GM19043 (cell line): ENCODE measurements around the gene TBC1D7.

Source experiments
- ATAC-seq: cut with Tn5 transposase; IDR thresholded peaks from one replicate; pipeline ENCODE4 v1.9.1; 2021; ENCODE audit warnings: low read depth; ENCODE audit not compliant: unreplicated experiment

Gene TBC1D7

DNA sequence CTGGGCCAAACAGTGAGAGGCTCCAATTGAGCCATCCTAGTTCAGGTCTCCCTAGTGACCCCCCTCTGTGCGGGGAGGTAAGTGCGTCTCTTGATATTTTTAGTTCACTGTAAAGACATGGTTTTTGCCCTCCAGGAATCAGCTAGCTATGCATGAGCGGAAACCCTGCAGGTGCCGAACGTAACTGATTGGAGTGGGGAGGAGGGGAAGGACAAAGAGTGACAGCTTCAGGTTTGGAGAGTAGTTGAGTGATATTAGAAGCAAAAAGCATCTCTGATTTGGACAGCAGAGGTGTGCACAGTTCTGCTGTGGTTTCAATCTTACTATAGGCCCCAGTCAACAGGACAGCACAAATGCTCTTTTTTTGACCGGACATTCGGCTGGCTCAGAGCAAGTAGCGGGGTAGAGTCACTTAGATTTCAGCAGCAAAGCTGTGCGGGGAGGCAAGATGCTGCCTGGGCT, 31.8 kb downstream of the TBC1D7 start:
- no peak for ATAC-seq

GRCh38 chr6:13295576-13295975, 32.8 kb downstream of the TBC1D7 start:
- no peak for ATAC-seq

- no peak for ATAC-seq
These were observed 33.8 kb downstream of the TBC1D7 start for GRCh38 chr6:13294499-13295069.

- no peak for ATAC-seq
These were observed 35.6 kb downstream of the TBC1D7 start for GRCh38 chr6:13292774-13293173.

DNA sequence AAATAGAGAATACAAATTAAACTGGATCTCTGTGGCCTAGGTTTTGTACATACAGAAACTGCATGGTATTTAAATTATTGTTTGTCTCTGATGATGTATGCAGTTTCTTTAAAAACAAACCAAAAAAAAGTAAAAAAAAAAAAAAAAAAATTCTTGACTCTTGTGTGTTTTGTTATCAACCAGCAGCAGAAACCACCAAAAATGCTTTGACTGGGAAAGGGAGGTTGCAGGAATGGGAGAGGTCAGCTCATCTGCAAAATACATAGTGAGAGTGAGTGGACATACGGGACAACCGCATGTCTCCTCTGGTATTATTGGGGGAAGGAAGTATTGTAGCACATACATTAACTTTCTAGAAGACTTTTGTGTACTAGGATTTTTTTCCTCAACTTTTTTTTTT, 38.0 kb downstream of the TBC1D7 start:
- no peak for ATAC-seq

DNA sequence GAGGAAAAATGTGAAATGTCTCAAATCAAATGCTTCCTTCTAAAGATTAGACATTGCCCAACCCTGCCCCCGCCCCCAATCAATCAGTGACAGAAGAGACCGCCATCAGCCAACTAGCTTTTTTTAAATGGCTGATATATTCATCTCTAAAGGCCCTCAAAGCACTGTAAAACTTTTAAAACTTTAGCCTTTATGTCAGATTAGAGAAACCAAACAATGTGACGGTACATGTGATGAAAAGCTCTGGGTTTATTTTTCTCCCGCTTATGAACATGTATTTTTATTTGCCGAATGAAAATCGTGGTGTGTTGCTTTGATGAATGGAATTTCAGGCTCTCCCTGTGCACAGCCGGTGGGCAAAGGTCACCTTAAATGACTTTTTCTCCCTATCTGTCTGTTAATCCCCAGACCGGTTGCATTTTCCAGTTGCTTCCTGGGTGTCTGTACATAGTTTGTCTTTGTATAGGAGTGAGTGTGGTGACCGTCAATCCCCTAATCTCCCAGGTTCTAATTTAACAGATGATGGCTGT, 38.5 kb downstream of the TBC1D7 start:
- ATAC-seq: no peak

- ATAC-seq: no peak
These were observed 39.4 kb downstream of the TBC1D7 start for GRCh38 chr6:13288969-13289391.

- no peak for ATAC-seq
These were observed 39.9 kb downstream of the TBC1D7 start for GRCh38 chr6:13288481-13288880.

GRCh38 chr6:13287104-13287503, 41.2 kb downstream of the TBC1D7 start:
- ATAC-seq: no peak

DNA sequence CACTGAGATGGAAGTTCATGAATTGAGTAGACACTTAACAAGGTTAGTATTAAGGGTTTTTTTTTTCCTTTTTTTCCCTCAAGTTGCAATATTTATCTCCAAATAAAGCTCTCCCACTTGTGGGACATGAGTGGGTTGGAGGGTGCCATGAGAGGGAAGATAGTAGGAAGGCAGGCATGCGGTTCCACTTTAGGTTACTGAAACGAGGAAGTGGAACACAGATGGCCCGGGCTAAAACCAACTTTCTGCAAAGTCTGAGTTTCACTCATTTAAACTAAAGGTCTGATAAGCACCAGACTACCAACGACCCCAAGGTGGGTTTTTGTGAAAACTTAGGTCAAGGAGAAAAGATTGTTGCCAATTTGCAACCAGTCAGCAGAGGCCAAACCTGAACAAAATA, 42.2 kb downstream of the TBC1D7 start:
- ATAC-seq: no peak

DNA sequence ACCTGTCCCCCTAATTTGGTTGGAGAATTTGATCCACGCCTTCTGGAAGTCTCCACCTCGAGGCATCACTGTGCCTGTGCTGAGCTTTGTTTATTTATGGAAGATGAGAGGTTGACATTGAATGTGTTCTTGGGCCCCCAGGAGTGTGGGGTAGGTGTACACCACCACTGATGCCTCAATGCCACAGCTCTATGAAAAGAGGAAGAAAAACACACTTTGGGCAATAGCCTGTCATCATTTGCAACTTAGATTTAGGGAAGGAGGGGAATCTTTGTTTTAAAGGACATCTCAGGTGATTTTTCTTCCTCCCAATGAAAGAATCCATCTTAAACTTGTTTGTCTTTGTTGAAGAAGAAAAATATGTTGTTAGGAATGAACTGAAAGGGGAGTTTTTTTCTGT, 42.6 kb downstream of the TBC1D7 start:
- no peak for ATAC-seq

DNA sequence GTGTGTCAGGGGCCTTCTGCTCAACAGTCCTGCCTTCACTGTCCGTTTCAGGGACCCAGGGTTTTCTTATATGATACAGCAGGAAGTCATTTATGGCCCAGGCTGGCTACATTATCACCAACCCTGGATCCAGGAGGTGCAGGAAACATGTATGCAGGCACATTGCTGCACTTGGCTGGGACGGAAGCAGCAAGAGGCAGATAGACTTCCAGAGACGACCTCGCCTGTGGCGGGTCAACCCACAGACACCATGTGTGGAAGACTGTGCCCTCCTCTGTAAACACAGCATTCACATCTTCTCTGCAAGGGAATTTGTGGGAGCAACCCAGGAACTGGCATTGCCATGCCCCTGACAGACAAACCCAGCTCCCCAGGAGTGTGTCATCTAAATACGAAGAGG, 43.7 kb downstream of the TBC1D7 start:
- ATAC-seq: no peak

DNA sequence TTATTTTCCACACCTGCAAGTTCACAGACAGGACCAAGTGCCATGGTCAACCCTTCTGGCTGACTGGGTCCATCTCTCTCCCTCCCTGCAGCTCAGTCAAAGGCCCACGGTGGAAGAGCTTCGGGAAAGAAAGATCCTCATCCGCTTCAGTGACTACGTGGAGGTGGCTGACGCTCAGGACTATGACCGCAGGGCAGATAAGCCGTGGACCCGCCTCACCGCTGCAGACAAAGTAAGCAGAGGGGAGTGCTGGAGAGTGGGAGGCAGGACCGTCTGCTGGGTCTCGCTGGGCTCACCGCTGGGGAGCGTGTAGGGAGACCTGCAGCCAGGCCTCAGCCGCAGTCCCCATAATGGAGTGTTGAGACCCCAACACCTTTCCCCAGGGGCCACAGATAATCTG, 45.0 kb downstream of the TBC1D7 start:
- ATAC-seq: no peak

DNA sequence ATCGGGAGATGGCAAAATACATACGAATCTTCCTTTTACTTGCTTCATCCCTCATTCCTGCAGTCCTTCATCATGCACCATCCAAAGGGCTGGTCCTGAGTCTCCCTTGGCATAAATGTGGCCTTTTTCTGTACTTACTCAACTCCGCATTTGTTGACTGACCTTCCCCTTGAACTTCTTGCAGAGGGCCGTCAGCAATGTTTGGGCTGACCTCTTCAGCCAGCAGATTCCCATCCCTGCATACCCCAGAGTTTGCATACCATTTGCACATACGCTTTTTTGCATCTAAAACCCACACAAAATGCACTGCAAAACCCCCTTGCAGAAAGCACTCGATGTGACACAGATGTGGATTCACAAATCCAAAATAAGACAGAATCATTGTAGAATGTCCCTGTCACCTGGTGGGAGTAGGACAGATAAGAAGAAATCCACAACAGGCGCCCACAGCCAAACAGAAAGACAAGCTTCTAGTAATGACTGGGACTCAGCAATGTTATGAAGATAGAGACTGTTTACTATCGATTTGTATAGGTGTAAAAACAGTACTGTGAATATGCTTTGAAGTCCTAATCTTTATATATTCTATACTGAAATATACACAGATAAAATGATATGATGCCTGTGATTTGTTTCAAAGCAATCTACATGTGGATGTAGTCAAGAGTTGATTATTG, 45.8 kb downstream of the TBC1D7 start:
- ATAC-seq: no peak

GRCh38 chr6:13281686-13282085, 46.7 kb downstream of the TBC1D7 start:
- ATAC-seq: no peak

DNA sequence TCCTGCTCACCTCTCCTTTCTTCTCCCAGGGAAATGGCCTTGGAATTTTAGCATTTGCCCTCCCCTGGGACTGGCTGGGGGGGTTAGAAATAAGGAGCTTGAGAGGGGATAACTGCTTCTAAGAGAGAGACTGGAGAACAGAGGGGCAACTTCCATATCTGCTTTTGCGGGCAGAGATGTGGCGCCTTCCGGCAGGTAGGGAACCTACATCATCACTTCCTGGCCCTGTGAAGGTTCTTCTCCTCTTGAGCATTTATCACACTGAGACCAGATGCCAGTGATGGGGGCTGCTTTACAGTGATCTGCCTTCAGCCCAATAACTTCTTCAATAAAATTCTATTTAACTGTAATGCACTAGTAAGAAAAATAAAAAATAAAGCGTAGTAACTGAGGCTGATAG, 48.1 kb downstream of the TBC1D7 start:
- no peak for ATAC-seq

GRCh38 chr6:13278991-13279390, 49.3 kb downstream of the TBC1D7 start:
- ATAC-seq: no peak

- no peak for ATAC-seq
These were observed 50.2 kb downstream of the TBC1D7 start for GRCh38 chr6:13278164-13278563.

DNA sequence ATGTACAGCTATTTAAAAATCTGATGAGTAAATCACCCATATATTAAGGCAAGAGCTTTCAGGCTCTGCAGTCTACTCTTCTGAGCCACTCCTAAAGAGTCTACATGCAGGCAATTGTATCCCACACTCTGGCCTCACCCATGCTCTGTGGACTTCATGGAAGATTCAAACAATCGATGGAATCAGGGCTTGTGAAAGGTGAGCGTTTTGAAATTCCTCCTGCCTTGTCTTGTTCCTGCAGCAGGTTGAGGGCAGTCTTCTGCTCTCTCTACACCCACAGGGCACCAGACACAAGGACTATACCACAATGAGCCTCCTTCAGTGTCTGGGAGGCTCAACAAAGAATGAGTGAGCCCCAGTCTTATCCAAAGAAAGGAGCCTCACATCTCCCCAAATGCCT, 51.1 kb downstream of the TBC1D7 start:
- no peak for ATAC-seq

GRCh38 chr6:13275435-13275989, 52.8 kb downstream of the TBC1D7 start:
- no peak for ATAC-seq

DNA sequence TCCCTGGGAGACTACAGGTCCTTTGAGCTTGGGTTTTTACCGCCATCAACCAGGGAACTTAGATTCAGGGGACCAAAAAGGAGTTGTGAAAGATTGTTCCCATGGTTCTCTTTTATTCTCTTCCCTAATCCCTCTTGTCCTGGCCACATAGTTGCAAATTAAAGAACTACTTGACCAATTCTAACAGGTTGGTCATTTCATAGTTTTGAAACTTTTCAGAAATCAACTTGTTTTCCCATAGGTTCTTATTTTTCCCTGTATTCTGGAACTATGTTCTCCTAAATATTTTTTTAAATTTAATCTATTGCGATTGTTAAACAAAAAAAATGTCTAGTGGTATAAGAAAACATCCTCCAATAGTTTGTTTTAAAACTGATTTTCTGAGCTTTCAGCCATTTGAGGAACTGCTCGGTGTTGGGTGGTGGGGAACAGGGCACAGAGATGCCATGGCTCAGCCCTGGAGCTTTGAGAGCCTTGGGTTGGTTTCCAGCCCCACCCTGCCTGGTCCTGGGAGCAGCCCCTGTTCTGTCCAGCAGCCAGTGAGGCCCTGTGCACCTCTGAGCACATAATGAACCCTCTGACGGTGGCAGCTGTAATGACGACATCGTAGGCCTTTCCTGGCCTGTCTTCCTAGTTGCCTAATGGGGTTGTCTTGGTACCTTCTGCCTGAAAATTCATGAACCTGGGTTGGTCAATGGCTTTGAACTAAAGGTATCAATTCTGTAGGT, 53.5 kb downstream of the TBC1D7 start:
- ATAC-seq: no peak
